Left lung (tissue), 10 donors: ENCODE data around the gene RAB13. TPM values are rescaled to one million over a fixed set of nuclear protein-coding genes. Genes with fewer than 3 reads are reported as not detected.

Experiments
- ATAC-seq: fragments of 200-7000 bp; cut with Tn5 transposase; one replicate; pipeline ENCODE4 v1.9.1; 2020; ENCODE audit warnings: moderate library complexity
- DNase-seq, 4 donors: peaks; one replicate each; pipeline ENCODE4 v3.0.0-alpha.2; 2013 to 2020
- H3K27ac ChIP-seq, 2 donors: fragments of 200-600 bp; sonication (generic) in 1 of 2; one replicate each; pipeline versions ENCODE4 v1.5.0 to v1.8.0; 2020 to 2021
- H3K27me3 ChIP-seq, 2 donors: fragments of 200-600 bp; sonication (generic) in 1 of 2; one replicate each; pipeline versions ENCODE4 v1.5.0 to v1.8.0; 2020 to 2021
- H3K36me3 ChIP-seq, 2 donors: fragments of 200-600 bp; sonication (generic) in 1 of 2; one replicate each; pipeline versions ENCODE4 v1.5.0 to v1.8.0; 2020 to 2021
- H3K4me1 ChIP-seq, 2 donors: fragments of 200-600 bp; one replicate each; pipeline ENCODE4 v1.8.0; 2021
- H3K4me3 ChIP-seq, 2 donors: fragments of 200-600 bp; sonication (generic) in 1 of 2; one replicate each; pipeline versions ENCODE4 v1.5.0 to v1.8.0; 2020 to 2021; ENCODE audit warnings: mild to moderate bottlenecking in 1 of 2
- H3K9me3 ChIP-seq, 2 donors: fragments of 200-600 bp; sonication (generic) in 1 of 2; one replicate each; pipeline versions ENCODE4 v1.5.0 to v1.8.0; 2020 to 2021
- intact Hi-C, 2 donors: fragments of 100-400 bp; cut with DNase I; formaldehyde crosslinking; loops; one replicate each; pipeline versions ENCODE4 v1.11.2 to v1.14.2; 2022
- polyA plus RNA-seq, 6 donors: library from polyadenylated mRNA; unstranded; fragments of 120-200 nt; gene quantifications; one replicate each; pipeline ENCODE4 v1.2.1, GENCODE V29; 2013; ENCODE audit not compliant: insufficient read length in 6 of 6
- total RNA-seq, 2 donors: library from RNA; stranded (reverse); fragmentation: NEBNext Ultra II Directional; extraction: Animal tissue kit (Norgen Biotek cat#: 25700); gene quantifications; one replicate each; pipeline ENCODE4 v1.2.1, GENCODE V29; 2021
- TF ChIP-seq, protein P1 (sequence below), 2 donors: fragments of 200-600 bp; sonication (generic) in 1 of 2; IDR thresholded peaks; one replicate each; pipeline versions ENCODE4 v1.5.0 to v1.8.0; 2021; ENCODE audit warnings: antibody characterized with exemption in 2 of 2
- donor health status: DM: no; HTN: yes; CAD: no.
- donor health status: DM: no; HTN: no; CAD: no.

The RAB13 gene
- total and polyA plus RNA-seq, 8 donors: 122 to 171 (median 157) TPM

DNA sequence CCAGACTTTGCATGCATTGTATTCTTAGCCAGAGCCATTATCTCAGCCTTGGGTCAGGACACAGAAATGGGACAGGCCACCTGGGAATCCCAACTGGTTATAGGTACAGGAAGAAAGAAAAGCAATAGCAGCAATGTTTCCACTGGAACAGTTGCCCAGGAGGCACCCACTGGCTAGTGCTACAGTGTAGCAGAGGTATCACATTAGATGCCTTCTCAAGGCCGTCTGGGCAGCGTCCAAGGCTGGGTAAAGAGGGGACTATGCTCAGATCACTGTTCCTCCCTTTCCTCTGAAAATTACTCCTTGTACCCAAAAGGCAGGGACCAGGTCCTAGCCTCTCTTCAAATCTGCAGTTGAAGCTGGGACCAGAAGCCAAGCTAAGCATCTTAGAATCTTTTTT, 15.8 kb downstream of the RAB13 start:
- intact Hi-C loops: no loop called here

DNA sequence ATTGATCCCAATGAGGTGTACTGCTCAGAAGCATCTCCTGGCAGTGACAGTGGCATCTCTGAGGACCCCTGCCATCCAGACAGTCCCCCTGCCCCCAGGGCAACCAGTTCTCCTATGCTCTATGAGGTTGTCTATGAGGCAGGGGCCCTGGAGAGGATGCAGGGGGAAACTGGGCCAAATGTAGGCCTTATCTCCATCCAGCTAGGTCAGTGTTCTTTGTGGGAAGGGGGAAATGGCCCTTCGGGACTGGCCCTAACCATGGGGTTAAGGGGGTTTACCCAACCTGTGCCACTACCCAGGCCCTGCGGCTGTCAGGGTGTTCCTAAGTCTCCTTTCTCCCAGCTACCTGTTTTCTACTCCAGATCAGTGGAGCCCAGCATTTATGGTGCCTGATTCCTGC, 17.2 kb downstream of the RAB13 start:
- intact Hi-C loops: no loop called here
- Histone ChIP-seq H3K9me3 (no peaks in the 10 kb centered on the region), H3K36me3 (peaks cover 0 to 13% of the 10 kb centered on the region in 2 donors), H3K27me3 (no peaks in the 10 kb centered on the region), H3K27ac (no peak overlapping the region), H3K4me1 (peaks cover 0 to 49% of the 10 kb centered on the region in 2 donors), H3K4me3 (no peak overlapping the region)
- TF ChIP-seq, protein P1, sequence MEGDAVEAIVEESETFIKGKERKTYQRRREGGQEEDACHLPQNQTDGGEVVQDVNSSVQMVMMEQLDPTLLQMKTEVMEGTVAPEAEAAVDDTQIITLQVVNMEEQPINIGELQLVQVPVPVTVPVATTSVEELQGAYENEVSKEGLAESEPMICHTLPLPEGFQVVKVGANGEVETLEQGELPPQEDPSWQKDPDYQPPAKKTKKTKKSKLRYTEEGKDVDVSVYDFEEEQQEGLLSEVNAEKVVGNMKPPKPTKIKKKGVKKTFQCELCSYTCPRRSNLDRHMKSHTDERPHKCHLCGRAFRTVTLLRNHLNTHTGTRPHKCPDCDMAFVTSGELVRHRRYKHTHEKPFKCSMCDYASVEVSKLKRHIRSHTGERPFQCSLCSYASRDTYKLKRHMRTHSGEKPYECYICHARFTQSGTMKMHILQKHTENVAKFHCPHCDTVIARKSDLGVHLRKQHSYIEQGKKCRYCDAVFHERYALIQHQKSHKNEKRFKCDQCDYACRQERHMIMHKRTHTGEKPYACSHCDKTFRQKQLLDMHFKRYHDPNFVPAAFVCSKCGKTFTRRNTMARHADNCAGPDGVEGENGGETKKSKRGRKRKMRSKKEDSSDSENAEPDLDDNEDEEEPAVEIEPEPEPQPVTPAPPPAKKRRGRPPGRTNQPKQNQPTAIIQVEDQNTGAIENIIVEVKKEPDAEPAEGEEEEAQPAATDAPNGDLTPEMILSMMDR (IDR thresholded peaks at IDR 0.05): no peak
- ATAC-seq: no peak
- DNase-seq: no peak

More for the DNA sequence above, 15.8 kb downstream of the RAB13 start:
- no peak overlapping the region for H3K27ac ChIP-seq
- peaks cover 0 to 38% of the 10 kb centered on the region in 2 donors for H3K4me1 ChIP-seq
- H3K9me3 ChIP-seq: no peaks in the 10 kb centered on the region
- H3K27me3 ChIP-seq: no peaks in the 10 kb centered on the region
- no peak overlapping the region for H3K4me3 ChIP-seq
- TF ChIP-seq, protein P1 (IDR thresholded peaks at IDR 0.05): no peak
- no peak for DNase-seq
- H3K36me3 ChIP-seq: peaks cover 0 to 27% of the 10 kb centered on the region in 2 donors
- no peak for ATAC-seq

DNA sequence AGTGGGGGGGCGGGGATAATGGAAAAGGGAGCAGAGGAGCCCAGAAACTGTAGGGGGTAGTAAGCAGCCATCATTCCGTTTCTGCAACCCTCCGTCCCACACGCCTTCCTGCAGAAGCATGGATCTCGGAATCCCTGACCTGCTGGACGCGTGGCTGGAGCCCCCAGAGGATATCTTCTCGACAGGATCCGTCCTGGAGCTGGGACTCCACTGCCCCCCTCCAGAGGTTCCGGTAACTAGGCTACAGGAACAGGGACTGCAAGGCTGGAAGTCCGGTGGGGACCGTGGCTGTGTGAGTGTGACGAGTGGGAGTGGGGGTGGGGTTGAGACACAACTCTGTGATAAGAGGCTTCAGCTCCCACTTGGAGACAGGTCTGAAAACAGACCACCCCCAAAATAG, 17.7 kb downstream of the RAB13 start:
- peaks cover 0 to 53% of the 10 kb centered on the region in 2 donors for H3K4me1 ChIP-seq
- H3K4me3 ChIP-seq: peak overlapping the region; percentile 56 to 59
- peak overlapping the region; percentile 93 to 95 for H3K27ac ChIP-seq
- ATAC-seq (no peak), DNase-seq (no peak)
- no peaks in the 10 kb centered on the region for H3K9me3 ChIP-seq
- TF ChIP-seq, protein P1 (IDR thresholded peaks at IDR 0.05): no peak
- intact Hi-C loops: no loop called here
- peaks cover 0 to 7% of the 10 kb centered on the region in 2 donors for H3K36me3 ChIP-seq
- H3K27me3 ChIP-seq: no peaks in the 10 kb centered on the region

DNA sequence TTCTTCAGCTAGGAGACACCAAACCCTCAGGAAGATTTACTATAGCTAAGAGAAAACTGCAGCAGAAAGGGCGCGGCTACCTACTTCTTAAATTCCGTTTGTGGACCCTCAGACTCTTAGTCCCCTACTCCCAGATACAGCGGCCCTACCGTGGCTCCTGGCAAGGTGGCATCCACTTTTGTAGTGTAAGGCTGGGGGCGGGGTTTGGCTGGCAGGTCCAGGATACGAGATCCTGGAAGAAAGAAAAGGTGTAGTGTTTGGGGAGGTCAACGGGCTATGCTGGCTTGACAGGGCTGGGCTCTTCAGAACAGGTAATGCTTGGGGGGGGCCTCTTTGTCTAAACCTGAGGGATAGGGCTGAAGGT, 18.2 kb downstream of the RAB13 start:
- intact Hi-C loops: no loop called here
- H3K9me3 ChIP-seq: no peaks in the 10 kb centered on the region
- peaks cover 0 to 54% of the 10 kb centered on the region in 2 donors for H3K4me1 ChIP-seq
- DNase-seq: peak in 1 of 4 donors; percentile 65
- H3K4me3 ChIP-seq: peak overlapping the region; percentile 56 to 59
- ATAC-seq: peak; percentile 20
- no peaks in the 10 kb centered on the region for H3K27me3 ChIP-seq
- peak overlapping the region; percentile 93 to 95 for H3K27ac ChIP-seq
- TF ChIP-seq, protein P1 (IDR thresholded peaks at IDR 0.05): no peak
- H3K36me3 ChIP-seq: peaks cover 0 to 3% of the 10 kb centered on the region in 2 donors

DNA sequence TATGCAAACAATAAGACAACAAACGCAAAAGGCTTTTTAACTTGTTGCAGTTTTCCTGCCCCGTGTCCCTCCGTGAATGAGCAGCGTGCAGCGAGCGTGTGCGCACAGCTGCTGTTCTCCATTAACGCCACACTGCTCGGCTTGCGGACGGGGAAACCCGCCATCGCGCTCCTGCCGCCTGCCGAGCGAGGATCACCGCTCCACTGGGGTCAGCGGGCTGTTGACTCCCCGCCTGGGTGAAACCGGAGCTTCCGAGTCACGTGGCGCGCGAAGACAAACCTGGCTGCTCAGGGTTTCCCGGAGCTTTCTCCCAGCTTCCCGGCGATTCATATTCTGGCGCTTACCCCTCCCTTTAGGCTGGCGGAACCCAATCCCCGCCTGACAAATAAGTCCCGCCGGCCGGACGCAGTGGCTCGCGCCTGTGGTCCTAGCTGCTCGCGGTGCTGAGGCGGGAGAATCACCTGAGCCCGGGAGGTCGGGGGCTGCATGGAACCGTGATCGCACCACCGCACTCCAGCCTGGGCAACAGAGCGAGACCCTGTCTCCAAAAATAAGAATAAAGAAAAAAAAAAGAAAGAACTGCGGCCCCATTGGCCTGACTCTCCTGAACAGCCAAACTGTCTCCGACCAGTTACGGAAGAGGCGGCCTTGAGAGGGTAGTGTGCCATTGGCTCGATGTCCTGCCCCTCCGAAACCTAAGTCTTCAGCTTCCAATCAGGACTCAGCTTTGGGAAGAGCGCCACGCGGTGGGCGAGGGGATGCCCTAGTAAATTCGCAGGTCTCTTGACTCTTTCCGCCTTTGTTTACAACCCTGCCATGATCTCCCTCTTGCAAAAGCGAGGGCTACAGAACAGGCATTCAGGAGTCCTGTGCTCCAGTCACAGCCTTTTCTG, 18.8 kb downstream of the RAB13 start, which contains the start of gene CREB3L4:
TSS of gene CREB3L4 (plus strand) at position 796 of the 893 bp plus-strand sequence. CDS start 624 bp downstream, outside the sequence.
- Histone ChIP-seq H3K9me3 (no peaks in the 10 kb centered on the region), H3K4me1 (peaks cover 0 to 56% of the 10 kb centered on the region in 2 donors), H3K36me3 (peaks cover 0 to under 1% of the 10 kb centered on the region in 2 donors), H3K4me3 (peak within 1 kb of the TSS; percentile 56 to 59), H3K27ac (peak within 1 kb of the TSS; percentile 93 to 95), H3K27me3 (no peaks in the 10 kb centered on the region)
- TF ChIP-seq, protein P1 (IDR thresholded peaks at IDR 0.05): peak; percentile 23
- ATAC-seq (peak; percentile 83), DNase-seq (peak; percentile 92 to 97 (median 94))
- intact Hi-C loops: no loop called here
